SU-DHL-6 (cell line): ENCODE measurements around the gene HDDC3.

Experiments
- H2AFZ ChIP-seq: fragments of 200-600 bp; sonication (generic); 2 replicates; pipeline ENCODE4 v1.6.1; 2014; ENCODE audit warnings: low read depth, mild to moderate bottlenecking, moderate library complexity, mixed read lengths, antibody characterized with exemption, low read length; ENCODE audit not compliant: severe bottlenecking
- H3F3A ChIP-seq: fragments of 200-600 bp; shearing (Covaris generic); 2 replicates; pipeline ENCODE4 v1.6.0; 2016; ENCODE audit warnings: antibody characterized with exemption, mild to moderate bottlenecking; ENCODE audit not compliant: insufficient read depth
- H3K27ac ChIP-seq: fragments of 200-600 bp; sonication (generic); 2 replicates; pipeline ENCODE4 v1.5.1; 2016; ENCODE audit warnings: low read depth, mild to moderate bottlenecking, low read length, moderate library complexity, mixed read lengths
- H3K27me3 ChIP-seq: fragments of 200-600 bp; sonication (generic), shearing (Covaris generic); 2 replicates; pipeline ENCODE4 v1.6.0; 2014; ENCODE audit warnings: mild to moderate bottlenecking, low read length
- H3K36me3 ChIP-seq: fragments of 200-600 bp; sonication (generic); 2 replicates; pipeline ENCODE4 v1.6.1; 2014; ENCODE audit warnings: mild to moderate bottlenecking, low read length, mixed read lengths
- H3K4me2 ChIP-seq: fragments of 300-600, 200-600 bp; shearing (Covaris generic), sonication (generic); 2 replicates; pipeline ENCODE4 v1.6.0; 2014; ENCODE audit warnings: low read length, low read depth, mild to moderate bottlenecking; ENCODE audit not compliant: poor library complexity, severe bottlenecking
- H3K4me3 ChIP-seq: fragments of 200-600 bp; sonication (generic); 2 replicates; pipeline ENCODE4 v1.5.1; 2014; ENCODE audit warnings: antibody characterized with exemption, low read length, mild to moderate bottlenecking, mixed read lengths; ENCODE audit not compliant: insufficient read depth, poor library complexity, severe bottlenecking
- H3K79me2 ChIP-seq: fragments of 200-600 bp; sonication (generic); 2 replicates; pipeline ENCODE4 v1.6.1; 2014; ENCODE audit warnings: mild to moderate bottlenecking, low read length, moderate library complexity; ENCODE audit not compliant: insufficient read depth
- H3K9ac ChIP-seq: fragments of 200-600 bp; sonication (generic); 2 replicates; pipeline ENCODE4 v1.7.0; 2014; ENCODE audit warnings: mild to moderate bottlenecking, low read length
- H3K9me2 ChIP-seq: fragments of 200-600 bp; sonication (generic); replicated peaks from 2 replicates; pipeline ENCODE4 v1.6.1; 2014; ENCODE audit warnings: low read length; ENCODE audit not compliant: insufficient read depth
- H3K9me3 ChIP-seq: fragments of 200-600 bp; sonication (generic); 2 replicates; pipeline ENCODE4 v1.6.1; 2014; ENCODE audit warnings: low read length, mixed read lengths; ENCODE audit not compliant: insufficient read depth
- H4K20me1 ChIP-seq: fragments of 200-600 bp; sonication (generic); 2 replicates; pipeline ENCODE4 v1.6.1; 2014; ENCODE audit warnings: low read depth, mild to moderate bottlenecking, antibody characterized with exemption, low read length, moderate library complexity, mixed read lengths
- CTCF ChIP-seq: fragments of 200-600 bp; sonication (generic); IDR thresholded peaks from one replicate; pipeline ENCODE4 v1.5.1; 2017; ENCODE audit warnings: antibody characterized with exemption, mild to moderate bottlenecking, low read length, moderate library complexity; ENCODE audit not compliant: insufficient read depth, poor library complexity, severe bottlenecking
- EZH2phosphoT487 ChIP-seq: fragments of 200-600 bp; sonication (generic), shearing (Covaris generic); conservative IDR thresholded peaks from 2 replicates; pipeline ENCODE4 v1.6.1; 2018; ENCODE audit warnings: mild to moderate bottlenecking, antibody characterized with exemption, low read length, moderate library complexity, mixed read lengths

The HDDC3 gene

GRCh38 chr15:90979582-90979981 is 47.2 kb upstream of the HDDC3 start:
- Histone ChIP-seq H3K79me2 (peaks cover 36% of the 10 kb centered on the region), H3K9me3 (no peaks in the 10 kb centered on the region), H3F3A (no peaks in the 10 kb centered on the region), H4K20me1 (no peaks in the 10 kb centered on the region; the same call in 1 of the 2 replicates), H3K27me3 (no peaks in the 10 kb centered on the region), H2AFZ (no peak overlapping the region), H3K36me3 (peaks cover 70% of the 10 kb centered on the region), H3K27ac (no peak overlapping the region), H3K9me2 (no peaks in the 10 kb centered on the region), H3K4me2 (no peak overlapping the region), H3K9ac (no peak overlapping the region), H3K4me3 (no peak overlapping the region)
- TF ChIP-seq EZH2phosphoT487 (no peak), CTCF (no peak)

GRCh38 chr15:90974216-90974615 is 41.9 kb upstream of the HDDC3 start:
- no peak for TF ChIP-seq EZH2phosphoT487
- no peak for TF ChIP-seq CTCF

GRCh38 chr15:90972133-90972532 is 39.8 kb upstream of the HDDC3 start:
- no peaks in the 10 kb centered on the region for H3K79me2 ChIP-seq
- H3K4me3 ChIP-seq, result no peak overlapping the region
- H3K27me3 ChIP-seq, result no peaks in the 10 kb centered on the region
- TF ChIP-seq CTCF (no peak), EZH2phosphoT487 (no peak)
- H4K20me1 ChIP-seq, result no peaks in the 10 kb centered on the region
- H3F3A ChIP-seq, result 0 out of 2 replicates have a peak, but pooled peaks cover 16% of the 10 kb centered on the region
- H3K36me3 ChIP-seq, result peaks cover 48% of the 10 kb centered on the region
- H3K9me3 ChIP-seq, result no peaks in the 10 kb centered on the region
- H3K4me2 ChIP-seq, result no peak overlapping the region
- no peak overlapping the region for H2AFZ ChIP-seq
- H3K9ac ChIP-seq, result no peak overlapping the region
- H3K27ac ChIP-seq, result no peak overlapping the region
- H3K9me2 ChIP-seq, result no peaks in the 10 kb centered on the region

More at GRCh38 chr15:90974216-90974615, 41.9 kb upstream of the HDDC3 start:
- no peak overlapping the region for H3K4me3 ChIP-seq
- no peaks in the 10 kb centered on the region for H3K9me3 ChIP-seq
- H3K4me2 ChIP-seq, result no peak overlapping the region
- H3K9ac ChIP-seq, result no peak overlapping the region
- 0 out of 2 replicates have a peak, but pooled peaks cover 5% of the 10 kb centered on the region for H3K79me2 ChIP-seq
- no peaks in the 10 kb centered on the region for H3K9me2 ChIP-seq
- H4K20me1 ChIP-seq, result no peaks in the 10 kb centered on the region
- no peaks in the 10 kb centered on the region for H3F3A ChIP-seq
- no peak overlapping the region for H3K27ac ChIP-seq
- H2AFZ ChIP-seq, result no peak overlapping the region
- no peaks in the 10 kb centered on the region for H3K27me3 ChIP-seq
- H3K36me3 ChIP-seq, result peaks cover 47% of the 10 kb centered on the region

DNA sequence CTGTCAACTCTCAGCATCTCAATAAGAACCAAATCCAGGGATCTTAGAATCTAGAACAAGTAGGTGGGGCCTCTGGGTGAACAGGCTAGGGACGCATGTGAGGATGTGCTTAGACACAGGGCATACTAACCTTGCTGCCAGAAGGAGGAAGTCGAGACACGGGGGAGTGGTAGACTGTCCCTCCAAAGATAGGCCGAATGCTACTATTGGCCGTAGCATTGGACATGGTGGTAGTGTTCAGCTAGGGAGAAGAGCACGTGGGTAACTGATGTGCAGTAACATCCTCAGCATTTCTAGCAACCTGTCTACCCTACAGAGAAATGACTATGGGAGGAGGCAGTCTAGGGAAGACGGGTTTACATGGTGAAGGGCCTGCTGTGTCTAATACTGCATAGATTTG is 37.9 kb upstream of the HDDC3 start:
- Histone ChIP-seq H3K4me3 (no peak overlapping the region), H3K4me2 (no peak overlapping the region), H2AFZ (no peak overlapping the region), H3K79me2 (no peaks in the 10 kb centered on the region), H4K20me1 (no peaks in the 10 kb centered on the region), H3K9me2 (no peaks in the 10 kb centered on the region), H3K27me3 (no peaks in the 10 kb centered on the region), H3K9me3 (no peaks in the 10 kb centered on the region), H3K36me3 (peaks cover 47% of the 10 kb centered on the region), H3F3A (peaks cover 16% of the 10 kb centered on the region; the same call in 1 of the 2 replicates), H3K9ac (no peak overlapping the region), H3K27ac (no peak overlapping the region)
- no peak for TF ChIP-seq EZH2phosphoT487
- TF ChIP-seq CTCF, result no peak
